ENCODE data around the gene ADGRD1.

Gene ADGRD1

DNA sequence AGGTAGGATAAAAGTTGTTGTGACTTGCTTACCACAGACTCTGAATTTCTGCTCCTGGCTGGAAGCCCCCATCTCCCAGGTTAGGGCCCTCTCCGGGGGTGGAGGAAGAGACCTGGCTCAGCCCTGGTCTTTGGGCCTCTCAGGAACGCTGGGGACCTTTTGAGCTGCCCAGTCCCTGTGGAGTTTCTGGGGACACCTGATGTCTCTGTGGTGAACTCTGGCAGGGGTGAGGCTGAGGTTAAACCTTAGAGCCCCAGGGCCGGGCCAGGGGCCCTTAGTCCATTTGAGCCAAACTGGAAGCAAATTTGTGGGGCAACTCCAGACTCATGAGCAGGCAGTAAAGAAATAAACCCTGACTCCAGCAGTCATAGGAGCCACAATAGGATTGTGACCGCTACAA, 112.1 kb downstream of the ADGRD1 start:
- TF ChIP-seq SIN3A (IDR thresholded peaks at IDR 0.05; ENCODE audit: borderline replicate concordance, insufficient read depth, low read length) (no peak), TAF1 (IDR thresholded peaks at IDR 0.05; ENCODE audit: borderline replicate concordance, insufficient read depth, low read length) (no peak), POLR2AphosphoS5 (IDR thresholded peaks at IDR 0.05; ENCODE audit: low read depth, low read length) (no peak), FOXP2 (optimal IDR thresholded peaks at IDR 0.05; ENCODE audit: borderline replicate concordance, extremely low read depth, extremely low read length, insufficient read depth) (no peak), REST (IDR thresholded peaks at IDR 0.05; ENCODE audit: insufficient read depth in 1 of 2, low read depth in 2 of 2, low read length in 2 of 2) (no peak)

GRCh38 chr12:131066207-131066885, 112.6 kb downstream of the ADGRD1 start:
- TF ChIP-seq FOXP2 (optimal IDR thresholded peaks at IDR 0.05; ENCODE audit: borderline replicate concordance, extremely low read depth, extremely low read length, insufficient read depth) (no peak), TAF1 (IDR thresholded peaks at IDR 0.05; ENCODE audit: borderline replicate concordance, insufficient read depth, low read length) (no peak), SIN3A (IDR thresholded peaks at IDR 0.05; ENCODE audit: borderline replicate concordance, insufficient read depth, low read length) (no peak), REST (IDR thresholded peaks at IDR 0.05; ENCODE audit: insufficient read depth in 1 of 2, low read depth in 2 of 2, low read length in 2 of 2) (no peak), POLR2AphosphoS5 (IDR thresholded peaks at IDR 0.05; ENCODE audit: low read depth, low read length) (no peak)

GRCh38 chr12:131066886-131067490, 113.3 kb downstream of the ADGRD1 start:
- TF ChIP-seq REST (IDR thresholded peaks at IDR 0.05; ENCODE audit: insufficient read depth in 1 of 2, low read depth in 2 of 2, low read length in 2 of 2), result no peak
- no peak for TF ChIP-seq FOXP2 (optimal IDR thresholded peaks at IDR 0.05; ENCODE audit: borderline replicate concordance, extremely low read depth, extremely low read length, insufficient read depth)

DNA sequence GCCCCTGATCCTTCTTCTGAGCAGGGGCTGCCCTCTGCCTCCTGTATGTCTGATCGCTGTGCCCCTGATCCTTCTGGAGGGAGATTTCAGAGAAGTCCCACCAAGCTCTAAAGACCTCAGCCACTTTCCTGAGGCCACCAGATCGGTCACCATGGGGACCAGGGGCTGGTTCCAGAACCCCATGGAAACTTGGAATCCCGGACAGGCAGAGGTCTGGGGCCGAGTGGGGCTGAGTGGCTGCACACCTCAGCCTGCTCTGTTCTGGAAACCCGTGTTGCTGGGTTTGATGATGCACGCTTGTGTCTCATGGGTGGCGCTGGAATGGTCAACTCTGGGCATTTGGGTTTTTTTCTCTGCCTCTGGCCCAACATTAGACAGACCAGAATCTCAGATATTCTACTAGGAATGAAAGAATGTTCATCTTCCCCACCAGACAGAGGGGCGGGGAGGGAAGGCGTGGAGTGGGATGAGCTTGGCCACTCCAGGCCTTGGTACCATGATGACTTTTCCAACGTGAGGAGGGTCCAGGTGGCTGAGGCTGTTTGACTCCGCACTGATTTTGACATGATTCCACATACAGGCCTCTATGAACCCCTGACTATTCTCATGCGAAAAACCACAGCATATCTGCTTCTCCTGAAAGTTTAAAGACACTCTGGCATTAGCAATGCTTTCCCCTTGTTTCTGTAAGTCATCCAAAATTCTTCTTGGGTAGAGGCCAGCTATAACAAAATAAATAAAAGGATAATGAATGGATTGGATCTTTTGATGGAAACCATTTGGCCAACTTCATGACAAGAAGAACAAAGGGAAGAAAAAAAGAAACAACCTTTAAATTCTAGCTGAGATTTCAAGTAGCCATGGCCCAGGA, 114.5 kb downstream of the ADGRD1 start:
- TF ChIP-seq FOXP2 (optimal IDR thresholded peaks at IDR 0.05; ENCODE audit: borderline replicate concordance, extremely low read depth, extremely low read length, insufficient read depth) (no peak), POLR2AphosphoS5 (IDR thresholded peaks at IDR 0.05; ENCODE audit: low read depth, low read length) (no peak), TAF1 (IDR thresholded peaks at IDR 0.05; ENCODE audit: borderline replicate concordance, insufficient read depth, low read length) (no peak), SIN3A (IDR thresholded peaks at IDR 0.05; ENCODE audit: borderline replicate concordance, insufficient read depth, low read length) (no peak), REST (IDR thresholded peaks at IDR 0.05; ENCODE audit: insufficient read depth in 1 of 2, low read depth in 2 of 2, low read length in 2 of 2) (no peak)

Measured in PFSK-1 (cell line).